IPS DF 19.7 (cell line): ENCODE measurements around the gene DSP.

Experiments
- DNase-seq: peaks from one replicate; pipeline ENCODE4 v3.0.0-alpha.2; 2013; ENCODE audit warnings: low read depth, low spot score

DSP gene

GRCh38 chr6:7559196-7559595, 17.7 kb downstream of the DSP start:
- DNase-seq, result no peak

- no peak for DNase-seq
Observed at GRCh38 chr6:7559651-7560385, 18.3 kb downstream of the DSP start.

GRCh38 chr6:7561153-7561964, 19.9 kb downstream of the DSP start:
- DNase-seq, result no peak

GRCh38 chr6:7562769-7563168, 21.3 kb downstream of the DSP start:
- no peak for DNase-seq

- no peak for DNase-seq
Observed at GRCh38 chr6:7566107-7566506, 24.6 kb downstream of the DSP start.

- DNase-seq, result no peak
Observed at GRCh38 chr6:7566617-7567173, 25.2 kb downstream of the DSP start.

GRCh38 chr6:7568021-7568420, 26.6 kb downstream of the DSP start:
- no peak for DNase-seq

- DNase-seq, result no peak
Observed at GRCh38 chr6:7569082-7569481, 27.6 kb downstream of the DSP start.

- DNase-seq, result no peak
Observed at GRCh38 chr6:7572213-7572943, 30.9 kb downstream of the DSP start.

GRCh38 chr6:7574500-7574899, 33.0 kb downstream of the DSP start:
- DNase-seq, result no peak

GRCh38 chr6:7578516-7578915, 37.0 kb downstream of the DSP start:
- DNase-seq, result no peak

GRCh38 chr6:7578931-7579330, 37.5 kb downstream of the DSP start:
- no peak for DNase-seq

GRCh38 chr6:7579851-7580250, 38.4 kb downstream of the DSP start:
- no peak for DNase-seq

GRCh38 chr6:7580537-7580926, 39.1 kb downstream of the DSP start:
- no peak for DNase-seq

- DNase-seq, result no peak
Observed at GRCh38 chr6:7580927-7581618, 39.6 kb downstream of the DSP start.

GRCh38 chr6:7585287-7585930, 43.9 kb downstream of the DSP start:
- DNase-seq, result no peak

GRCh38 chr6:7587631-7588100, 46.2 kb downstream of the DSP start:
- DNase-seq, result no peak

GRCh38 chr6:7588506-7588905, 47.0 kb downstream of the DSP start:
- DNase-seq, result no peak

- DNase-seq, result no peak
Observed at GRCh38 chr6:7589221-7589620, 47.8 kb downstream of the DSP start.

- peak; percentile 33 for DNase-seq
Observed at GRCh38 chr6:7589949-7590917, 48.8 kb downstream of the DSP start, which contains the start of gene SNRNP48. TSS of gene SNRNP48 (plus strand) at chr6:7590198. CDS start at chr6:7590258, 60 bp downstream.
